ENCODE results near the gene RPS26. TPM values are rescaled to one million over a fixed set of nuclear protein-coding genes. Genes with fewer than 3 reads are reported as not detected.
A peak's percentile ranks its signal among the peaks of the same experiment; 100 is the strongest.

The RPS26 gene
- total RNA-seq, 1 experiment from 2014 or later, result 77.2 TPM

DNA sequence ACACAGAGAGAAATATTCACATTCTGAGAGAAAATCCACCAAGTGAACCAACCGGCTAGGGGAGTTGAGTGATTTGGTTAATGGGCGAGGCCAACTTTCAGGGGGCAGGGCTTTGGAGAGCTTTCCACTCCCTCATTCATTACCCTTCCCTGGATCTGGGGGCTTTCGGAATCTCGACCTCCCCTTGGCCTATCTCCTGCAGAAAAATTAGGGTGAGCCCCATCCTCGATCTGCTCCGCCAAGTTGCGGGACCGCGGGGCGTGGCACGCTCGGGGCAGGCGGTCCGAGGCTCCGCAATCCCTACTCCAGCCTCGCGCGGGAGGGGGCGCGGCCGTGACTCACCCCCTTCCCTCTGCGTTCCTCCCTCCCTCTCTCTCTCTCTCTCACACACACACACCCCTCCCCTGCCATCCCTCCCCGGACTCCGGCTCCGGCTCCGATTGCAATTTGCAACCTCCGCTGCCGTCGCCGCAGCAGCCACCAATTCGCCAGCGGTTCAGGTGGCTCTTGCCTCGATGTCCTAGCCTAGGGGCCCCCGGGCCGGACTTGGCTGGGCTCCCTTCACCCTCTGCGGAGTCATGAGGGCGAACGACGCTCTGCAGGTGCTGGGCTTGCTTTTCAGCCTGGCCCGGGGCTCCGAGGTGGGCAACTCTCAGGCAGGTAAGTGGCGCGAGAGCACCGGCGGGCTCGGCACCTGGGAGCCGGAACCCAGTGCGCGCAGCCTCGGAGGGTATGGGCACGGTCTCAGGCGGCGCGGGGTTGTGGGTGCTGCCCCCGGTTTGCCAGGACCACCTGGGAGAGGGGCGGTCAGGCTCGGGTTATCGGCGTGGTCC is 38.2 kb downstream of the RPS26 start, which contains the start of gene ERBB3:
TSS of gene ERBB3 (plus strand) at position 443 of the 833 bp plus-strand sequence. CDS start at position 579, 136 bp downstream.
- ChIA-PET POLR2A (interaction anchor here (0.6 to 2.9 kb wide), 14 partner anchors 25 to 938 kb away, joined by 3 to 34 read pairs (median 4); partner anchors contain the start of genes MYL6, PA2G4, RAB5B and RNF41), CTCF (interaction anchor here (0.6 to 2.6 kb wide), 25 partner anchors 10 to 350 kb away, joined by 3 to 16 read pairs (median 4); partner anchors contain the start of genes ESYT1, ORMDL2, PA2G4 and RAB5B)
- peak; percentile 49 for ATAC-seq
- Mint-ChIP-seq H3K9me3 (no peaks in the 10 kb centered on the region), H3K27me3 (ENCODE audit: low read depth) (no peaks in the 10 kb centered on the region), H3K4me3 (peak within 1 kb of the TSS; percentile 89), H3K36me3 (peaks cover 12% of the 10 kb centered on the region), H3K4me1 (peaks cover 23% of the 10 kb centered on the region), H3K27ac (peak within 1 kb of the TSS; percentile 98)
- peak; percentile 82 for DNase-seq (ENCODE audit: low spot score)
- TF ChIP-seq ZNF281 (CRISPR knock-in tag; IDR thresholded peaks at IDR 0.05) (0 out of 2 replicates have a peak, but pooled peaks have one; percentile 20), FOXP1 (CRISPR knock-in tag; IDR thresholded peaks at IDR 0.05; ENCODE audit: borderline replicate concordance) (0 out of 2 replicates have a peak, but pooled peaks have one; percentile 28), E2F1 (CRISPR knock-in tag; IDR thresholded peaks at IDR 0.05) (no peak), TEAD4 (CRISPR knock-in tag; IDR thresholded peaks at IDR 0.05) (0 out of 2 replicates have a peak, but pooled peaks have one; percentile 14), ESRRA (CRISPR knock-in tag; IDR thresholded peaks at IDR 0.05; ENCODE audit: borderline replicate concordance) (0 out of 2 replicates have a peak, but pooled peaks have one; percentile 14), NR1H2 (CRISPR knock-in tag; IDR thresholded peaks at IDR 0.05) (no peak), GABPB1 (CRISPR knock-in tag; IDR thresholded peaks at IDR 0.05) (peak; percentile 40; the same call in 1 of the 2 replicates), TEAD1 (CRISPR knock-in tag; IDR thresholded peaks at IDR 0.05) (peak; percentile 21; the same call in 1 of the 2 replicates), ZBTB43 (CRISPR knock-in tag; IDR thresholded peaks at IDR 0.05) (peak; percentile 86; the same call in 1 of the 2 replicates), NFE2L1 (CRISPR knock-in tag; IDR thresholded peaks at IDR 0.05) (peak; percentile 73; the same call in 1 of the 2 replicates), ZNF263 (CRISPR knock-in tag; IDR thresholded peaks at IDR 0.05; ENCODE audit: low read depth) (no peak), NFYB (CRISPR knock-in tag; conservative IDR thresholded peaks at IDR 0.05; ENCODE audit: low read depth) (no peak), SOX15 (CRISPR knock-in tag; IDR thresholded peaks at IDR 0.05) (no peak), ATF2 (CRISPR knock-in tag; IDR thresholded peaks at IDR 0.05; ENCODE audit: borderline replicate concordance, low read depth) (no peak), ZNF671 (CRISPR knock-in tag; IDR thresholded peaks at IDR 0.05) (no peak), MYBL2 (CRISPR knock-in tag; IDR thresholded peaks at IDR 0.05) (peak; percentile 60), KAT7 (CRISPR knock-in tag; IDR thresholded peaks at IDR 0.05; ENCODE audit: borderline replicate concordance) (0 out of 2 replicates have a peak, but pooled peaks have one; percentile 19), FOXJ3 (CRISPR knock-in tag; IDR thresholded peaks at IDR 0.05; ENCODE audit: borderline replicate concordance) (no peak), CREM (CRISPR knock-in tag; IDR thresholded peaks at IDR 0.05) (peak; percentile 61; the same call in 1 of the 2 replicates)
- TF ChIP-seq, protein P1, sequence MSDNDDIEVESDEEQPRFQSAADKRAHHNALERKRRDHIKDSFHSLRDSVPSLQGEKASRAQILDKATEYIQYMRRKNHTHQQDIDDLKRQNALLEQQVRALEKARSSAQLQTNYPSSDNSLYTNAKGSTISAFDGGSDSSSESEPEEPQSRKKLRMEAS (CRISPR knock-in tag; IDR thresholded peaks at IDR 0.05), result 0 out of 2 replicates have a peak, but pooled peaks have one; percentile 22
- TF ChIP-seq, protein P2, sequence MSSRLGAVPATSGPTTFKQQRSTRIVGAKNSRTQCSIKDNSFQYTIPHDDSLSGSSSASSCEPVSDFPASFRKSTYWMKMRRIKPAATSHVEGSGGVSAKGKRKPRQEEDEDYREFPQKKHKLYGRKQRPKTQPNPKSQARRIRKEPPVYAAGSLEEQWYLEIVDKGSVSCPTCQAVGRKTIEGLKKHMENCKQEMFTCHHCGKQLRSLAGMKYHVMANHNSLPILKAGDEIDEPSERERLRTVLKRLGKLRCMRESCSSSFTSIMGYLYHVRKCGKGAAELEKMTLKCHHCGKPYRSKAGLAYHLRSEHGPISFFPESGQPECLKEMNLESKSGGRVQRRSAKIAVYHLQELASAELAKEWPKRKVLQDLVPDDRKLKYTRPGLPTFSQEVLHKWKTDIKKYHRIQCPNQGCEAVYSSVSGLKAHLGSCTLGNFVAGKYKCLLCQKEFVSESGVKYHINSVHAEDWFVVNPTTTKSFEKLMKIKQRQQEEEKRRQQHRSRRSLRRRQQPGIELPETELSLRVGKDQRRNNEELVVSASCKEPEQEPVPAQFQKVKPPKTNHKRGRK (CRISPR knock-in tag; IDR thresholded peaks at IDR 0.05; ENCODE audit: borderline replicate concordance), result no peak
- TF ChIP-seq, protein P3, sequence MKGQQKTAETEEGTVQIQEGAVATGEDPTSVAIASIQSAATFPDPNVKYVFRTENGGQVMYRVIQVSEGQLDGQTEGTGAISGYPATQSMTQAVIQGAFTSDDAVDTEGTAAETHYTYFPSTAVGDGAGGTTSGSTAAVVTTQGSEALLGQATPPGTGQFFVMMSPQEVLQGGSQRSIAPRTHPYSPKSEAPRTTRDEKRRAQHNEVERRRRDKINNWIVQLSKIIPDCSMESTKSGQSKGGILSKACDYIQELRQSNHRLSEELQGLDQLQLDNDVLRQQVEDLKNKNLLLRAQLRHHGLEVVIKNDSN (CRISPR knock-in tag; IDR thresholded peaks at IDR 0.05), result peak; percentile 12; the same call in 1 of the 2 replicates
- TF ChIP-seq, protein P4, sequence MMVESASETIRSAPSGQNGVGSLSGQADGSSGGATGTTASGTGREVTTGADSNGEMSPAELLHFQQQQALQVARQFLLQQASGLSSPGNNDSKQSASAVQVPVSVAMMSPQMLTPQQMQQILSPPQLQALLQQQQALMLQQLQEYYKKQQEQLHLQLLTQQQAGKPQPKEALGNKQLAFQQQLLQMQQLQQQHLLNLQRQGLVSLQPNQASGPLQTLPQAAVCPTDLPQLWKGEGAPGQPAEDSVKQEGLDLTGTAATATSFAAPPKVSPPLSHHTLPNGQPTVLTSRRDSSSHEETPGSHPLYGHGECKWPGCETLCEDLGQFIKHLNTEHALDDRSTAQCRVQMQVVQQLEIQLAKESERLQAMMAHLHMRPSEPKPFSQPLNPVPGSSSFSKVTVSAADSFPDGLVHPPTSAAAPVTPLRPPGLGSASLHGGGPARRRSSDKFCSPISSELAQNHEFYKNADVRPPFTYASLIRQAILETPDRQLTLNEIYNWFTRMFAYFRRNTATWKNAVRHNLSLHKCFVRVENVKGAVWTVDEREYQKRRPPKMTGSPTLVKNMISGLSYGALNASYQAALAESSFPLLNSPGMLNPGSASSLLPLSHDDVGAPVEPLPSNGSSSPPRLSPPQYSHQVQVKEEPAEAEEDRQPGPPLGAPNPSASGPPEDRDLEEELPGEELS (CRISPR knock-in tag; IDR thresholded peaks at IDR 0.05), result peak; percentile 53
